GM19452 (cell line): ENCODE measurements around the gene KRT14.
A peak's percentile ranks its signal among the peaks of the same experiment; 100 is the strongest.
"Not testable (repeated sequence)": the region's sequence is repeated elsewhere in the genome, so short reads cannot be mapped to it uniquely, and the experiment has no call there.

Source experiments
- ATAC-seq: cut with Tn5 transposase; IDR thresholded peaks from one replicate; pipeline ENCODE4 v1.9.1; 2021; ENCODE audit not compliant: unreplicated experiment

Gene KRT14

GRCh38 chr17:41547921-41548843 is 38.5 kb downstream of the KRT14 start:
- ATAC-seq = peak; percentile 29

- no peak for ATAC-seq
Measured at GRCh38 chr17:41547378-41547841, 39.3 kb downstream of the KRT14 start.

GRCh38 chr17:41546819-41547218 is 39.9 kb downstream of the KRT14 start:
- ATAC-seq = no peak

DNA sequence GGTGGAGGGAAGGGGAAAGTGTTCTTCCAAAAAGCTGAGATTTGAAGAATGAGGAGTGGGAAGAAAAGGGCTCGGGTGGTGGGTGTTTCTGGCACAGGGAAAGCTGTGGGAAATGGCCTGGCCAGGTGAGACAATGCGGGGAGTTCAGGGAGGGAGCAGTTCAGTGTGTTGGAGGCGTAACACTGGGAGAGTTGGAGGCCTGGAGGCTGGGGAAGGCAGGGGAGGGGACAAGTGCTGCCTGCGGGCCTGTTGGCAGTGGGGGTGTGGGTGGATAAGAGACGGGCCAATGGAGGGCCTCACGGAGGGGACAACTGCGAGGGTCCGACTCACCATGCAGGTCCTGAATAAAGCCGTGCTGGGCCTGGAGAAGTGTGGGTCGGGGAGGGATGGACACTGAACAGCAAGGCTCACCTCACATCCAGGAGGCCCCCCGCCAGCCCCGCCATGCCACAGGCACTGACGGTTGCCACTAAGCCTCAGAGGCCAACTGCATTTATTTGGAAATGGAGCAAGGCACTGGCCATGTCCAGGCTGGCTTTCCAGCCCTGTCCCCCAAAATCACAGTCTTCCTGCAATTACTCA is 40.8 kb downstream of the KRT14 start:
- ATAC-seq = no peak

DNA sequence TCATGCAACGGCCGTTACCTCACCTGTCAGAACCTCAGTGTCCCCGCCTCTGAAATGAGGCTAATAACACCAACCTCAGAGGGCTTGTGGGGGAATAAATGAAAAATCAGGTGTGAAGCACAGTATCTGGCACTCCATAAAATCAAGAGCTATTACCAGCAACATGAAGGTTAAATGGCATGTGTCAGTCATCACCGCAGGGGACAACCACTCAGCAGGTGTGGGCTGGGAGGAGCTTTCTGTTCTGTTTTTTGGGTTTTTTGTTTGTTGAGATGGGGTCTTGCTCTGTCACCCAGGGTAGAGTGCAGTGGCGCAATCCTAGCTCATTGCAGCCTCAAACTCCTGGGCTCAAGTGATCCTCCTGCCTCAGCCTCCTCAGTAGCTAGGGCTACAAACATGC is 41.8 kb downstream of the KRT14 start:
- no peak for ATAC-seq

GRCh38 chr17:41544491-41544892 is 42.2 kb downstream of the KRT14 start:
- no peak for ATAC-seq

DNA sequence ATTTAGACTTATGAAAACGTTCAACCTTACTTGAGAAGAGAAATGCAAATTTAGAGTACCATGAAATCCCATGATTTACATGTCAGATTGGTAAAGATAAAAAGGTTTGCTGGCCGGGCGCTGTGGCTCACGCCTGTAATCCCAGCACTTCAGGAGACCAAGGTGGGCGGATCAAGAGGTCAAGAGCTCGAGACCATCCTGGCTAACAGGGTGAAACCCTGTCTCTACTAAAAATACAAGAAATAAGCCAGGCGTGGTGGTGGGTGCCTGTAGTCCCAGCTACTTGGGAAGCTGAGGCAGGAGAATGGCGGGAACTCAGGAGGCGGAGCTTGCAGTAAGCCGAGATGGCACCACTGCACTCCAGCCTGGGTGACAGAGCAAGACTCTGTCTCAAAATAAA is 43.9 kb downstream of the KRT14 start:
- ATAC-seq = not testable (repeated sequence)

- ATAC-seq = no peak
Measured at GRCh38 chr17:41542357-41542756, 44.3 kb downstream of the KRT14 start.

DNA sequence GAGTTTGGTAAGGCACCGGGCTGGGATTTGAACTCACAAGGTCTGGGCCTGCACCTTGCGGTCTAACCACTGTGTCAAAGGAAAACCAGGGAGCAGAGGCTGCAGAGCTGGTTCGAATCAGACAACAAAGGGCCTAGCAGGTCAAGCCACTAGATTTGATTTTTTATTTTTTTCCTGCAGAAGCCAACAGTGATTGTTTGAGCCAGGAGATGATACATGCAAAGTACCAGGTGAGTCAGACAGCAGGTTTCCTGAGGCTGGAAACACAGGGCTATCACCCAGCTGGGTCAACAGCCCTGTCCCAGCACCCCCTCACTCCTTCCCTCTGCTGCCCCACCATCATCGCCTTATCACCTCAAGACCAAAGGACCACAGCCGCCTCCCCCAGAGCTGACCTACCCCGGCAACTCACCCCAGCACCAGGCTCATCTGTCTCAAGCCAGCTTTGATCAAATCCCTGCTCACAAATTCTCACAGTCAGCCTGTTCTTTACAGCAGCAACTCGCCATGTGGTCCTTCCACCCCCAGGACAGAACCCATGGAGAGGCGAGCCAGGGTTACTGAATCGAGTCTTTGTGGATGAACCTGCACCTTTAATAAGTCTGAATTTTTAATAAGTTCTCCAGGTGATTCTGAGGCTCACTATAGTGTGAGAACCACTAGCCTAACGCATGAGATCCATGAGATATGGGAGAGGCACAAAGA is 45.6 kb downstream of the KRT14 start:
- ATAC-seq = no peak

- no peak for ATAC-seq
Measured at GRCh38 chr17:41539979-41540701, 46.6 kb downstream of the KRT14 start.

- ATAC-seq = no peak
Measured at GRCh38 chr17:41539071-41539492, 47.6 kb downstream of the KRT14 start.

DNA sequence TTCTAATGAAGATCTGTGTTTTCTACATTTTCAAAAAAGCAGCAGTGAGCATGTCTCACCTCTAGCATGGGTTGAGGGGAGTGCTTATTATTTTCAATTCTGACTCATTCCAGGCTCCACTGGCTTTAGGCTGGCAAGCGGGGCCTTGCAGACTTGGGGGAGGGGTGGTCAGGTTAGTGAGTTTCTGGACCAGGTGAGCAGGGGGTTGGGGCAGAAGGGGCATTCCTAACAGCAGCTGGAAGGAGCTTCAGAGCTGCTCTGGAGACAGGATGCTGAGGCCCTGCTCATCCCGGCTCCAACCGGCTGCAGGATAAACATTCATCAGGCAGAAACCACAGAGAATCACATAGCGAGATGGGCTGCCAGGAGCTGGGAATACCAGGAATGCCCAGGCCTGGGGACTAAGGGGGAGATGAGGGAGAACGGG is 48.1 kb downstream of the KRT14 start:
- ATAC-seq = no peak

GRCh38 chr17:41537990-41538389 is 48.7 kb downstream of the KRT14 start:
- no peak for ATAC-seq

DNA sequence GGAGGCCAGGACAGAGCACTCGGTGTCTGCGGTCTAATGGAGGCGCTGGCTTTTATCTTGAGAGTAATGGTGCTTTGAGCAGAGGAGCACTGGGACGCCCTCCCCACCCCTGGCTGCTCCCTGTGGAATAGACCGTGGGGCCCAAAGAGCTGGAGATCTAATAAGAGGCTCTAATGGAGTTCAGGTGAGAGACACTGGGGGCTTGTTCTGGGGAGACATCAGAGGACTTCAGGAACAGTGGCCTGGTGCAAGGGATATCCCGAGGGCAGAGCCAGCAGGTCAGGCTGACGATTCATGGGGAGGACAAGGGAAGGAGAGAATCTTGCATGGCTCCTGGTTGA is 49.1 kb downstream of the KRT14 start:
- no peak for ATAC-seq

- no peak for ATAC-seq
Measured at GRCh38 chr17:41536741-41537613, 49.7 kb downstream of the KRT14 start.

GRCh38 chr17:41535764-41536481 is 50.8 kb downstream of the KRT14 start:
- no peak for ATAC-seq

GRCh38 chr17:41534899-41535546 is 51.7 kb downstream of the KRT14 start:
- no peak for ATAC-seq

DNA sequence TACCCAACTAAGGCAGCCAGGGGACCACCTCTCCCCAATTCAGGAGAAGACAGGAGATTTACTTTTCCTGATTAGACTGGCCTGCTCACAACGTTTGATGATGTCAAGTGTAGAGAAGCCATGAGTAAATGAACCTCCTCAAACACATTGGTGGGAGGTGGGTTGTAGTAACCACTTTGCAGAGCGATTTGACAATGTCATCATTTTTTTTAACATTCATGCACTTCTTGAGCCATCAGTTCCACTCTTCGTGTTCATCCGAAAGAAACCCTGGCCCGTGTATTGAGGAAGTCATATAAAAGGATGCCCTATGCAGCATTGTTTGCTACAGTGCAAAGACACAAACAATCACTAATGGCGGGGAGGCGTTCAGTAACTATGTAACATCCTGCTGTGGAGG is 53.1 kb downstream of the KRT14 start:
- no peak for ATAC-seq

GRCh38 chr17:41532947-41533570 is 53.6 kb downstream of the KRT14 start:
- no peak for ATAC-seq
